GM18873 (cell line): ENCODE data around the gene DDC.
"Not testable (repeated sequence)": the region's sequence is repeated elsewhere in the genome, so short reads cannot be mapped to it uniquely, and the experiment has no call there.

Source experiments
- ATAC-seq: cut with Tn5 transposase; IDR thresholded peaks from one replicate; pipeline ENCODE4 v1.9.1; 2021; ENCODE audit warnings: mild to moderate bottlenecking, moderate library complexity, moderate number of reproducible peaks; ENCODE audit not compliant: unreplicated experiment, low FRiP score

The DDC gene

GRCh38 chr7:50591098-50591479 lies 25.9 kb upstream of the DDC start:
- no peak for ATAC-seq

DNA sequence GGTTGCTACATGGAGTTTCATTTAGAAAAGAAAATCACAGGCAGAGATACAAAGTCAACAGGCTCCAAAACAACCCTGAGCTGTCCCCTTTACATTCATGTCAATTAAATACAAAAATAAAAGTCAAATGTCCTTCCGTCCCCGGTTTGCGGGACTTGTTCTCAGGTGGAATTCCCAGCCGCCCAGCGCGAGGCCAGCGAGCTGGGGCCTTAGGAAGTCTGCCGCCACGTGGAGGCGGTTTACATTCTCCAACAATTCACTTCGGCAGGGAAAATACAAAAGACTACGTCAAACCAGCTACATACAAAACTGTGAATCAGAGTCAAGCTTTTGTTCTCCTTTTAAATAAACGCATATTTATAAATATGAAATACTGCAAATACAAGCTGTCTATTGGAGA lies 25.3 kb upstream of the DDC start:
- no peak for ATAC-seq

GRCh38 chr7:50589364-50589763 lies 24.2 kb upstream of the DDC start:
- peak; percentile 34 for ATAC-seq

GRCh38 chr7:50588937-50589336 lies 23.7 kb upstream of the DDC start:
- no peak for ATAC-seq

- ATAC-seq = no peak
Observed at GRCh38 chr7:50587737-50588136, 22.5 kb upstream of the DDC start.

- ATAC-seq = no peak
Observed at GRCh38 chr7:50584793-50585408, 19.7 kb upstream of the DDC start.

DNA sequence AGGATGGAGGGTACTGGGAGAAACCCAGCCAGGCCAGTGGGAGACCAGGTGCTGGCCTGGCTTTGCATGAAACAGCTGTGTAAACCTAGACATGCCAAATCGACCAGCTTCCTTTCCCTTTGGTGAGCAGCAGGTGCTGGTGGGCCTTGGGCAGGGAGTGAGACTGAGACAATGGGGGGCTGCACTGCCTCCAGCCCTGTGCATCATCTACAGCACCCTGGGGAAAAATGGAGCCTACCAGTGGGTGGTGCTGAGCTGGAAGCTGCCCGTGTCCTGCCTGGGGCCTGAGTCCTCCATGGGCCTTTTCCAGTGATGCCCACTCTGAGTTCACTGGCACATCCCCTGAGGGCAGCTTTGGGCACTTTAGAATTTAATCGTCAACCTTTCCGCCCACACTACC lies 19.2 kb upstream of the DDC start:
- ATAC-seq = no peak

GRCh38 chr7:50583295-50583694 lies 18.1 kb upstream of the DDC start:
- ATAC-seq = not testable (repeated sequence)

- not testable (repeated sequence) for ATAC-seq
Observed at GRCh38 chr7:50582271-50582670, 17.1 kb upstream of the DDC start.

DNA sequence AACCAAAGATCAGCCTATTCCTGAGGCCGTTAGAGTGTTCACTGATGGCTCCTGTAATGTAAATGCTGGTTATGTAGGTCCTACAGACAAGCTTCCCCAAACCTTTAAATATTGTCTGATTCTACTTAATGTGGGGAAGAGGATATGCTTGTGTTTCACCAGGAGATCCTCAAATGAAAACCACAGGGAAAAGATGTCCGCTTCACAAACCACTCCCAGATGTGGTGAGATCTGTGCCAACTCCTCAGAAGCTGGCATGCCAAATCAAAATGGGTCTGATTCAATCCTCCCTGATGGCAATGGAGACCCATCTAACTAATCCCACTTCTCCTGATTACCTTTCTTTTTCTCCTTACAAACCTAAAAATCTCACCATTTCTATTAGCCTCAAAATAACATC lies 15.5 kb upstream of the DDC start:
- not testable (repeated sequence) for ATAC-seq

- no peak for ATAC-seq
Observed at GRCh38 chr7:50580057-50580456, 14.9 kb upstream of the DDC start.

- not testable (repeated sequence) for ATAC-seq
Observed at GRCh38 chr7:50578105-50578504, 12.9 kb upstream of the DDC start.

DNA sequence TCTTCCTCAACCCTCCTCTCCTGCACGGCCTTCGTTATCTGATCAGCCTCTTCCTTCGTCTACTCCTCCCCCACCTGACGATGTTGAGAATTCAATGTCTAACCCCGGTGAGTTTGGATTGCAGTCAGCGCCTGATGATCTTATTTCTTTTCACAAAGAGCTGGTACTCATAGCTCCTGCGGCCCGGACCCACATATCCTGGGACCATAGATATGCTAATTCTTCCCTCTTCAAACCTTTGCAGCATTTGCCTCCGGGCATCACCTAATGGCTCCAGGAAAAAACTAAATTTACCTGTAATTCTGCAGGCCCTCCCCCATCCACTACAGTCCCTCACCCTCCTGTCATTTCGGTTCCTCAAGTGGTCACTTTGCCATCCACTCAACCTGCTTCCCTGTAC lies 12.4 kb upstream of the DDC start:
- ATAC-seq = no peak

DNA sequence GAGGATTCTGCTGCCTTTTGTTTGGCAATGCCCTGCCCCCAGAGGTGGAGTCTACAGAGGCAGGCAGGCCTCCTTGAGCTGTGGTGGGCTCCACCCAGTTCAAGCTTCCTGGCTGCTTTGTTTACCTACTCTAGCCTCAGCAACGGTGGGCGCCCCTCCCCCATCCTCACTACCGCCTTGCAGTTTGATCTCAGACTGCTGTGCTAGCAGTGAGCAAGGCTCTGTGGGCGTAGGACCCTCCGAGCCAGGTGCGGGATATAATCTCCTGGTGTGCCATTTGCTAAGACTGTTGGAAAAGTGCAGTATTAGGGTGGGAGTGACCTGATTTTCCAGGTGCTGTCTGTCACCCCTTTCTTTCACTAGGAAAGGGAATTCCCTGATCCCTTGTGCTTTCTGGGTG lies 11.2 kb upstream of the DDC start:
- ATAC-seq = not testable (repeated sequence)

- no peak for ATAC-seq
Observed at GRCh38 chr7:50567715-50568261, 2.6 kb upstream of the DDC start.

DNA sequence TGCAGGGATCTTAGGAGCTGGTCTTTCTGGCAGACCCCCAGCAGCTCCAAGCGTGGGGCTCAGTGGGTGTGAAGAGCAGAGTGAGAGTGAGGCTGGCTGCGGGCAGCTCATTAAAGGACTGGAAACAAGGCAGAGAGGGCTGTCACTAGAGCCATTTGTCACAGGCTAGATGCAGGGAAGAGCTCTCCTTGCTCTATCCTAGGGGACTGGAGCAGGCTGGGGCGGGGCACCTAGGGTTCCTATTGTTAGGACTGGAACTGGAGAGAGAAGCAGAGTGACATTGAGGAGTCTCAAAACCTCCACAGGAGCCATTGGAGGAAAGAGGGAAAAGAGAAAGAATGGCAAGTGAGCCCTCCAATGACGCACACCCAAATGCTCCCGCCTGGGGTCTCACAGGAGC lies 772 bp upstream of the DDC start:
- no peak for ATAC-seq

DNA sequence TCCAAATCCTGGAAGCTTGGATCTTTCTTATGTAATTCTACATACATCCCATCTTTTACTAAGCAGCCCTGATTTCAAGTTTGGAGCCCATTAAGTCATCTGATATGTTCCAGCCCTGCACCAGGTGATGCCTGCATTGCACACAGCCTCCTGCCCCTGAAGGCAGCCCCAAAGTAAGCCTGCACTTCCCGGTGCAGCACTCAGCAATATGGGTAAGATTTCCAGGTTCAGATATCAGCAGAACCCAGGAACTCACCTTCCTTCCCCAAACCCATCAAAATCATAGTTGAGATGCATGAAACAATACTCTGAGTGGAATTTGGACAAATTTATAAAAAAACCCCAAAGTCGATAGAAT lies 333 bp upstream of the DDC start:
- ATAC-seq = no peak

DNA sequence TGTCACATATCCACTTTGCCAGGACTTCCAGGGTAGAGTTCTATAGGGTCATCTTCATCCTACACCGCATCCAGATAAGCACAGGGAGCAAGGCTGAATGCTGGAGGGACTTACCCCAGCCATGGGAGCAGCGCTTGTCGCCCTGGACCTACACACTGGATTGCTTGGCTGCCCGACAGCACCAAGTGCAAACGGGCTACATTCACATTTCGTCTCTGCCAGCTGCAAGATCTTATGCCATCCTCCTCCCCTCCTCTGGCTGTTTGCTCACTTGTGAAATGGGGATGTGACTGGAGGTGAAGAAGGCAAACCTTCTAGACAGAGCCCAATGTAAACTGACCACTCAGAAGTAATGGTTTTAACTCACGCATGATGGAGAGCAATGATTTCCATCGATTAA lies 1.0 kb downstream of the DDC start:
- no peak for ATAC-seq

- no peak for ATAC-seq
Observed at GRCh38 chr7:50562136-50562535, 3.1 kb downstream of the DDC start.

DNA sequence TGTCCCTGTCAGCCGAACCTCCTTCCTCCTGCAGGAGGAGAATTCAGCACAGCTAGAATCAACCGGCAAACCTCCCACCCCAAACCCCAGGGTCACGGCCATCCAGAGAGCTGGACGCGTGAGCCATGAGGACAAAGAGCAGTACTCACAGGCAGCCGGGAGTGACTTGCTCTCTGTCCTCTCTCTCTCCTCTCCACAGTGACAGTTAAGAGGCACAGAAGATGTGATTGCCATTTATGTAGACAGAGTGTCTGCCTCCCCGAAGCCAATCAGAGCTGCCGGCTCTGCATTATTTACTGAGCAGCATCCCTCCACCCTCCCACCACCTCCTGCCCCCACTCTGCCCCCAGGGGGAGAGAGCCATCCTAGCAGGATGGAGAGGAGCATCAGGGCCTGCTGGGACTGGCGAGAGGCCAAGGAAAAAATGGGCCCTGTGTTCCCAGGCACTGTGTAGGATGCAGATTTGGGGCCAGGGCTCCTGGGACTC lies 4.3 kb downstream of the DDC start:
- ATAC-seq = no peak

- no peak for ATAC-seq
Observed at GRCh38 chr7:50559881-50560280, 5.3 kb downstream of the DDC start.

DNA sequence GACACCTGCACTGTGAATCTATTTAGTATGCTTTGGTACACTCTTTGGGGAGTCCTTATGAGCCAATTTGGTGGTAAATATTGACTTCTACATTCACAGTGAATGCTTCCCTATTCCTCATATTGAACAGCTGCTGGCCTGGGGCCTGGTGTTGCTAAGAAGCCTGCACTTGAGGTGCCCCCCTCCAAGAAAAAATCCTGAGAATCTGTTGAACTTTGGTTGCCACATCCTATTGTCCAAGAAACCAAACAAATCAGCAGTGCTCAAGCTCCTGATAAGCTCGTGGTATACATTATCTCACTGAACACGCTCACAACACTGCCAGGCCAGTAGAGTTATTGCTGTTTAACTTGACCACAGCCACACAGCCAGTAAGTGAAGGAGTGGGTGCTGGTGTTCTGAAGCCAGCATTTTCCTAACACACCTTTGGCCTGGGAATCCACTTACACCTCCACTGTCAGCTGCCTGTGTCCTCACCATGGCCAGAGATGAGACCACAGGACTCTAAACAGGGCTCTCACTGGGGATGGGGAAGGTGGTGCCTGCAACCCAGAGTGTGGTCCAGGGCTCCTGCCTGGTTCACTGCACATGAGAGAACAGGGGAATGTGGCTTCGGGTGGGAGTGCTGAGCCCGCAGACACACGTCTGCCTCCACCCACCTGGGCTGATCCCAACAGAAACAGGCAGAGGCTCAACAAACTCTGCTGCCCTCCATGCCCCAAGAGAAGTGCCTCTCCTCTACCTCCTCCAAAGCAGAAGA lies 6.7 kb downstream of the DDC start:
- ATAC-seq = no peak
